GM23338 (cell line): ENCODE data around the gene TWF2.

Experiments used
- EZH2 ChIP-seq: fragments of 200-600 bp; sonication (generic); IDR thresholded peaks from one replicate; pipeline ENCODE4 v1.8.0; 2017; ENCODE audit warnings: antibody characterized with exemption, mild to moderate bottlenecking, low read depth; ENCODE audit not compliant: unreplicated experiment
- EZH2phosphoT487 ChIP-seq: fragments of 200-600 bp; sonication (generic); IDR thresholded peaks from one replicate; pipeline ENCODE4 v1.8.1; 2018; ENCODE audit warnings: antibody characterized with exemption; ENCODE audit not compliant: unreplicated experiment
- NANOG ChIP-seq: IDR thresholded peaks from 2 replicates; pipeline ENCODE4 v1.6.1; 2016; ENCODE audit warnings: antibody characterized with exemption, borderline replicate concordance
- POLR2AphosphoS5 ChIP-seq: IDR thresholded peaks from 2 replicates; pipeline ENCODE4 v1.6.1; 2016; ENCODE audit warnings: antibody characterized with exemption, low read depth
- ZNF114 ChIP-seq: fragments of 250-450 bp; sonication (Bioruptor Pico); IDR thresholded peaks from 2 replicates; pipeline ENCODE4 v1.5.0; 2020; ENCODE audit warnings: mild to moderate bottlenecking, moderate library complexity
- TF ChIP-seq, protein P1 (sequence below), 2 experiments: fragments of 200-600 bp in 1 of 2; sonication (generic) in 1 of 2; conservative IDR thresholded peaks; 2 replicates each; pipeline versions ENCODE4 v1.5.1 to v1.6.1; 2016 to 2017; ENCODE audit warnings: antibody characterized with exemption in 2 of 2, low read depth in 2 of 2, mild to moderate bottlenecking in 2 of 2, moderate library complexity in 1 of 2
- TF ChIP-seq, protein P2 (sequence below): fragments of 250-450 bp; sonication (Bioruptor Pico); IDR thresholded peaks from 2 replicates; pipeline ENCODE4 v1.5.0; 2020; ENCODE audit warnings: mild to moderate bottlenecking, moderate library complexity

DNA sequence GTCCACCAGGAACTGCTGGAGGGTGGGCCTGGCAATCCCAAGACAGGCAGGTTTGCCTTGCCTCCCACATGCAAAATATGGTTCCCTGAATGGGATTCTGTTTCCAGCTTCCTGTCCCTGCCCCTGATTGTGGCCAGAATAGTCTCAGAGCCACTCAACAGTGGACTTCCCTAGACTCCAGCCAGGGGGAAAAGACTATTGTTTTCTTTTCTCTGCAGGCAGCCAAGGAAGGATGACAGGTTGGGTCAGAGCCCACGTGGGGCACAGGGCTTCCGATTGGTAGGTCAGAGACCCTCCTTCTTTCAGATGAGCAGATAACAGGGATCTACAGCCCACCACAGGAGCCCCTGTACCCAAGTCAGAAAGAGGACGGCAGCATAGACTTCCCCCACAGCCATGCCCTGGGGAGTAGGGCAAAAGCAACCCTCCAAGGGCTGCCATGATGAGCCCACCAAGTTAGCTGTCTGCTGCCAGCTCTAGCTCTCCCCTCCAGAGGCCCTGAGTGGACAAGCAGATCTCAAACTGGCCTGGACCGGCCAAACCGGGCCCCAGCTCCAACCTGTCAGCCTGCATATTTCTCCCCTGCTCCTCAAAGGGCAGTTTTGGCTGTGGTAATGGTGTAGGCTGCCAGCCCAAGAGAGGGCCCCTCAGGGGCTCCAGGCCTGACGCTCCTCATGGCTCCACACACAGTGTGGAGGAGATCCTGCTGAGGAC lies 19.9 kb downstream of the TWF2 start:
- TF ChIP-seq POLR2AphosphoS5 (no peak), EZH2 (no peak), EZH2phosphoT487 (no peak), NANOG (no peak), ZNF114 (CRISPR knock-in tag) (no peak)
- TF ChIP-seq, protein P1, sequence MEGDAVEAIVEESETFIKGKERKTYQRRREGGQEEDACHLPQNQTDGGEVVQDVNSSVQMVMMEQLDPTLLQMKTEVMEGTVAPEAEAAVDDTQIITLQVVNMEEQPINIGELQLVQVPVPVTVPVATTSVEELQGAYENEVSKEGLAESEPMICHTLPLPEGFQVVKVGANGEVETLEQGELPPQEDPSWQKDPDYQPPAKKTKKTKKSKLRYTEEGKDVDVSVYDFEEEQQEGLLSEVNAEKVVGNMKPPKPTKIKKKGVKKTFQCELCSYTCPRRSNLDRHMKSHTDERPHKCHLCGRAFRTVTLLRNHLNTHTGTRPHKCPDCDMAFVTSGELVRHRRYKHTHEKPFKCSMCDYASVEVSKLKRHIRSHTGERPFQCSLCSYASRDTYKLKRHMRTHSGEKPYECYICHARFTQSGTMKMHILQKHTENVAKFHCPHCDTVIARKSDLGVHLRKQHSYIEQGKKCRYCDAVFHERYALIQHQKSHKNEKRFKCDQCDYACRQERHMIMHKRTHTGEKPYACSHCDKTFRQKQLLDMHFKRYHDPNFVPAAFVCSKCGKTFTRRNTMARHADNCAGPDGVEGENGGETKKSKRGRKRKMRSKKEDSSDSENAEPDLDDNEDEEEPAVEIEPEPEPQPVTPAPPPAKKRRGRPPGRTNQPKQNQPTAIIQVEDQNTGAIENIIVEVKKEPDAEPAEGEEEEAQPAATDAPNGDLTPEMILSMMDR (conservative IDR thresholded peaks at IDR 0.05; ENCODE audit: low read depth in 2 of 2) = no peak
- TF ChIP-seq, protein P2, sequence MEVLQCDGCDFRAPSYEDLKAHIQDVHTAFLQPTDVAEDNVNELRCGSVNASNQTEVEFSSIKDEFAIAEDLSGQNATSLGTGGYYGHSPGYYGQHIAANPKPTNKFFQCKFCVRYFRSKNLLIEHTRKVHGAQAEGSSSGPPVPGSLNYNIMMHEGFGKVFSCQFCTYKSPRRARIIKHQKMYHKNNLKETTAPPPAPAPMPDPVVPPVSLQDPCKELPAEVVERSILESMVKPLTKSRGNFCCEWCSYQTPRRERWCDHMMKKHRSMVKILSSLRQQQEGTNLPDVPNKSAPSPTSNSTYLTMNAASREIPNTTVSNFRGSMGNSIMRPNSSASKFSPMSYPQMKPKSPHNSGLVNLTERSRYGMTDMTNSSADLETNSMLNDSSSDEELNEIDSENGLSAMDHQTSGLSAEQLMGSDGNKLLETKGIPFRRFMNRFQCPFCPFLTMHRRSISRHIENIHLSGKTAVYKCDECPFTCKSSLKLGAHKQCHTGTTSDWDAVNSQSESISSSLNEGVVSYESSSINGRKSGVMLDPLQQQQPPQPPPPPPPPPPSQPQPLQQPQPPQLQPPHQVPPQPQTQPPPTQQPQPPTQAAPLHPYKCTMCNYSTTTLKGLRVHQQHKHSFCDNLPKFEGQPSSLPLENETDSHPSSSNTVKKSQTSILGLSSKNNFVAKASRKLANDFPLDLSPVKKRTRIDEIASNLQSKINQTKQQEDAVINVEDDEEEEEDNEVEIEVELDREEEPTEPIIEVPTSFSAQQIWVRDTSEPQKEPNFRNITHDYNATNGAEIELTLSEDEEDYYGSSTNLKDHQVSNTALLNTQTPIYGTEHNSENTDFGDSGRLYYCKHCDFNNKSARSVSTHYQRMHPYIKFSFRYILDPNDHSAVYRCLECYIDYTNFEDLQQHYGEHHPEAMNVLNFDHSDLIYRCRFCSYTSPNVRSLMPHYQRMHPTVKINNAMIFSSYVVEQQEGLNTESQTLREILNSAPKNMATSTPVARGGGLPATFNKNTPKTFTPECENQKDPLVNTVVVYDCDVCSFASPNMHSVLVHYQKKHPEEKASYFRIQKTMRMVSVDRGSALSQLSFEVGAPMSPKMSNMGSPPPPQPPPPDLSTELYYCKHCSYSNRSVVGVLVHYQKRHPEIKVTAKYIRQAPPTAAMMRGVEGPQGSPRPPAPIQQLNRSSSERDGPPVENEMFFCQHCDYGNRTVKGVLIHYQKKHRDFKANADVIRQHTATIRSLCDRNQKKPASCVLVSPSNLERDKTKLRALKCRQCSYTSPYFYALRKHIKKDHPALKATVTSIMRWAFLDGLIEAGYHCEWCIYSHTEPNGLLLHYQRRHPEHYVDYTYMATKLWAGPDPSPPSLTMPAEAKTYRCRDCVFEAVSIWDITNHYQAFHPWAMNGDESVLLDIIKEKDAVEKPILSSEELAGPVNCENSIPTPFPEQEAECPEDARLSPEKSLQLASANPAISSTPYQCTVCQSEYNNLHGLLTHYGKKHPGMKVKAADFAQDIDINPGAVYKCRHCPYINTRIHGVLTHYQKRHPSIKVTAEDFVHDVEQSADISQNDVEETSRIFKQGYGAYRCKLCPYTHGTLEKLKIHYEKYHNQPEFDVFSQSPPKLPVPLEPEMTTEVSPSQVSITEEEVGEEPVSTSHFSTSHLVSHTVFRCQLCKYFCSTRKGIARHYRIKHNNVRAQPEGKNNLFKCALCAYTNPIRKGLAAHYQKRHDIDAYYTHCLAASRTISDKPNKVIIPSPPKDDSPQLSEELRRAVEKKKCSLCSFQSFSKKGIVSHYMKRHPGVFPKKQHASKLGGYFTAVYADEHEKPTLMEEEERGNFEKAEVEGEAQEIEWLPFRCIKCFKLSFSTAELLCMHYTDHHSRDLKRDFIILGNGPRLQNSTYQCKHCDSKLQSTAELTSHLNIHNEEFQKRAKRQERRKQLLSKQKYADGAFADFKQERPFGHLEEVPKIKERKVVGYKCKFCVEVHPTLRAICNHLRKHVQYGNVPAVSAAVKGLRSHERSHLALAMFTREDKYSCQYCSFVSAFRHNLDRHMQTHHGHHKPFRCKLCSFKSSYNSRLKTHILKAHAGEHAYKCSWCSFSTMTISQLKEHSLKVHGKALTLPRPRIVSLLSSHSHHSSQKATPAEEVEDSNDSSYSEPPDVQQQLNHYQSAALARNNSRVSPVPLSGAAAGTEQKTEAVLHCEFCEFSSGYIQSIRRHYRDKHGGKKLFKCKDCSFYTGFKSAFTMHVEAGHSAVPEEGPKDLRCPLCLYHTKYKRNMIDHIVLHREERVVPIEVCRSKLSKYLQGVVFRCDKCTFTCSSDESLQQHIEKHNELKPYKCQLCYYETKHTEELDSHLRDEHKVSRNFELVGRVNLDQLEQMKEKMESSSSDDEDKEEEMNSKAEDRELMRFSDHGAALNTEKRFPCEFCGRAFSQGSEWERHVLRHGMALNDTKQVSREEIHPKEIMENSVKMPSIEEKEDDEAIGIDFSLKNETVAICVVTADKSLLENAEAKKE (CRISPR knock-in tag) = no peak
